Transverse colon (tissue), 4 donors: ENCODE measurements around the gene OR9Q2.

Source experiments
- POLR2A ChIP-seq: fragments of 450-650 bp; IDR thresholded peaks from one replicate; pipeline ENCODE4 v1.6.1; 2016; ENCODE audit warnings: antibody characterized with exemption, mild to moderate bottlenecking, moderate library complexity
- POLR2AphosphoS5 ChIP-seq, 3 donors: sonication (generic); formaldehyde crosslinking; IDR thresholded peaks; one replicate each; pipeline ENCODE4 v1.6.1; 2016; ENCODE audit warnings: antibody characterized with exemption in 3 of 3
- TF ChIP-seq, protein P1 (sequence below), 5 experiments: fragments of 200-600 bp in 3 of 5; fragments of 450-650 bp in 2 of 5; sonication (generic) in 3 of 5; IDR thresholded peaks; 1 replicate in 2 of 5; 2 replicates in 3 of 5; pipeline ENCODE4 v1.5.1; 2016 to 2017; ENCODE audit warnings: antibody characterized with exemption in 5 of 5, inconsistent platforms in 3 of 5, mild to moderate bottlenecking in 2 of 5, moderate library complexity in 1 of 5

DNA sequence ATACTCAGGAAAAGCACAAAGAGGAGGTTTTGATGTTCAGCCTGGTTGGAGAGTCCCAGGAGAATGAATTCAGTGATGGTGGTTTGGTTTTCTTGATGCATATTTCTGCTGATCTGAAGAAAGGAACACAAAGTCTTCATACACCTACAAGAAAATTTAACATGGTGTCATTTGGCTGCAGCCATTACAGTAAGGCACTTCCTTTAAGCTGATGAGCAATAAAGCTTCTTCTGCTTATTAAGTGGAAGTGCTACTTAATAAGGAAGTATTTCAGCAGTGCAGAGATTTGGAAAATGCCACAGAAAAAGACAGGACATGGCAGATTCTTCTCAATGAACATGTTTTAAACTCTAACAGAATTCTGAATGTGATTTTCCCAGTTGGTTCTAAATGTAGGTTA, 15.2 kb downstream of the OR9Q2 start, which contains the start of gene OR1S2:
- TF ChIP-seq, protein P1, sequence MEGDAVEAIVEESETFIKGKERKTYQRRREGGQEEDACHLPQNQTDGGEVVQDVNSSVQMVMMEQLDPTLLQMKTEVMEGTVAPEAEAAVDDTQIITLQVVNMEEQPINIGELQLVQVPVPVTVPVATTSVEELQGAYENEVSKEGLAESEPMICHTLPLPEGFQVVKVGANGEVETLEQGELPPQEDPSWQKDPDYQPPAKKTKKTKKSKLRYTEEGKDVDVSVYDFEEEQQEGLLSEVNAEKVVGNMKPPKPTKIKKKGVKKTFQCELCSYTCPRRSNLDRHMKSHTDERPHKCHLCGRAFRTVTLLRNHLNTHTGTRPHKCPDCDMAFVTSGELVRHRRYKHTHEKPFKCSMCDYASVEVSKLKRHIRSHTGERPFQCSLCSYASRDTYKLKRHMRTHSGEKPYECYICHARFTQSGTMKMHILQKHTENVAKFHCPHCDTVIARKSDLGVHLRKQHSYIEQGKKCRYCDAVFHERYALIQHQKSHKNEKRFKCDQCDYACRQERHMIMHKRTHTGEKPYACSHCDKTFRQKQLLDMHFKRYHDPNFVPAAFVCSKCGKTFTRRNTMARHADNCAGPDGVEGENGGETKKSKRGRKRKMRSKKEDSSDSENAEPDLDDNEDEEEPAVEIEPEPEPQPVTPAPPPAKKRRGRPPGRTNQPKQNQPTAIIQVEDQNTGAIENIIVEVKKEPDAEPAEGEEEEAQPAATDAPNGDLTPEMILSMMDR (IDR thresholded peaks at IDR 0.05): no peak
- TF ChIP-seq POLR2AphosphoS5 (IDR thresholded peaks at IDR 0.05) (no peak), POLR2A (no peak)
